Lung (tissue), 12 donors: ENCODE results near the gene PCTP. TPM values are rescaled to one million over a fixed set of nuclear protein-coding genes. Genes with fewer than 3 reads are reported as not detected.

ENCODE experiments used
- ATAC-seq: fragments of 200-7000 bp; cut with Tn5 transposase; one replicate; pipeline ENCODE4 v1.9.1; 2020; ENCODE audit warnings: moderate number of reproducible peaks; ENCODE audit not compliant: insufficient read depth, low FRiP score
- DNase-seq, 3 donors: peaks; one replicate each; pipeline ENCODE4 v3.0.0-alpha.2; 2013 to 2017
- H3K27ac ChIP-seq, 2 donors: one replicate each; pipeline ENCODE4 v1.5.1; 2013; ENCODE audit warnings: mild to moderate bottlenecking in 2 of 2, moderate library complexity in 2 of 2, control low read depth in 1 of 2, inconsistent platforms in 1 of 2, low read depth in 1 of 2, low read length in 1 of 2
- H3K27me3 ChIP-seq, 3 donors: one replicate each; pipeline ENCODE4 v1.5.1; 2013; ENCODE audit warnings: low read length in 2 of 3; ENCODE audit not compliant: control insufficient read depth in 3 of 3, insufficient read depth in 3 of 3
- H3K36me3 ChIP-seq, 4 donors: one replicate each; pipeline ENCODE4 v1.5.1; 2013; ENCODE audit warnings: low read length in 4 of 4, mild to moderate bottlenecking in 1 of 4, moderate library complexity in 1 of 4; ENCODE audit not compliant: control insufficient read depth in 4 of 4, insufficient read depth in 4 of 4
- H3K4me1 ChIP-seq, 5 donors: one replicate each; pipeline ENCODE4 v1.5.1; 2013; ENCODE audit warnings: low read length in 5 of 5, mild to moderate bottlenecking in 2 of 5, moderate library complexity in 1 of 5; ENCODE audit not compliant: control insufficient read depth in 5 of 5, insufficient read depth in 5 of 5
- H3K4me3 ChIP-seq: one replicate; pipeline ENCODE4 v1.5.1; 2013; ENCODE audit warnings: mild to moderate bottlenecking, control low read depth, moderate library complexity
- H3K9ac ChIP-seq, 2 donors: one replicate each; pipeline ENCODE4 v1.5.1; 2013; ENCODE audit warnings: low read length in 2 of 2, control low read depth in 1 of 2; ENCODE audit not compliant: insufficient read depth in 1 of 2
- H3K9me3 ChIP-seq, 4 donors: one replicate each; pipeline ENCODE4 v1.5.1; 2013; ENCODE audit warnings: low read length in 3 of 4, mild to moderate bottlenecking in 1 of 4, moderate library complexity in 1 of 4; ENCODE audit not compliant: control insufficient read depth in 4 of 4, insufficient read depth in 3 of 4
- WGBS, 2 donors: extraction: QIAGEN DNeasy Blood & Tissue Kit; methylation state at CpG; one replicate each; pipeline ENCODE4 v1.1.7; 2013; 5-methylcytosine and 5-hydroxymethylcytosine counted together
- polyA plus RNA-seq, 2 donors: library from polyadenylated mRNA; stranded (reverse); fragments of 200-250 nt; gene quantifications; one replicate each; pipeline ENCODE4 v1.2.1, GENCODE V29; 2013
- total RNA-seq, 2 donors: library from RNA; depleted of rRNA in 1 of 2; stranded (reverse); fragments of >200 nt in 1 of 2; gene quantifications; one replicate each; pipeline ENCODE4 v1.2.1, GENCODE V29; 2014 to 2021
- TF ChIP-seq, protein P1 (sequence below): IDR thresholded peaks from 2 replicates; pipeline ENCODE4 v1.5.1; 2012; ENCODE audit warnings: mild to moderate bottlenecking; ENCODE audit errors: control extremely low read depth, extremely low read depth
- donor health status: control.
- donor health status: control.
- donor health status: Bipolar disorder and iron deficiency.
- donor health status: healthy.
- donor health status: DM: yes; HTN: yes; CAD: no.

The PCTP gene
- total and polyA plus RNA-seq, 4 donors, result 14.3 to 34.2 (median 19.1) TPM

DNA sequence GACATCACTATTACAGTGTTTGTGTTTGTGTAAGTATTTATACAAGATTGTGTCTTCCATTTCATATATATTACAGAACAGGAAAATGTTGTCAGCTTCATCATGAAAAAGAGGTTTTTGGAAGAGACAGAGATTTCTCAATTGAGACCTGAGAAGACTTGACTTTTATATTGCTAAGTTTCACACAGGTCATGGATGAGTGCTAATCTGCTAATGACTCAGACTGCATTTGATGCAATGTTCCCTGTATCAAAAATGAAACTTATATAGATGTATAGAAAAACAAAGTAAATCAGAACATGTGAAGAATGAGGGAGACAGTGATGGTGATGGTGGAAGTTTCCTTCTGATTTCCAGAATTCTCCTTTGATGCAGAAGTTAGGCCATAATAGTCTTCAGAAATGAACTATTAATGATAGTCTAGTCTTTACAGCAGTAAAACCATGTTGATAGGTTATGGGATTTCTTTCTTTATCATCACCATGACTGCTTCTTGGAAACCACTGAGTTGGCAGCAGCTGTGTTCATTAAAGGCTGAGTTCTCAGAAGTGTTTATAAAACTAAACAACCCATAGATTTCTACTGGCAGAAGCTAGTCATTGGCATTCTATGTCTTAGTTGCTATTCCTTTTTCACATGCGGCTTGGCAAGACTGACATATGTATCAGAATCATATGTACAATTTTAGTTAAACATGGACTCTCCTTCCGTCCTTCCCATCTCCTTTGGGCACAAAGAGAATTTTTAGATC lies 56.1 kb downstream of the PCTP start:
- no peaks in the 10 kb centered on the region for H3K27me3 ChIP-seq
- H3K9ac ChIP-seq, result no peak overlapping the region
- peak in 2 of 3 donors; percentile 8 to 22 for DNase-seq
- H3K9me3 ChIP-seq, result no peaks in the 10 kb centered on the region
- H3K4me1 ChIP-seq, result no peaks in the 10 kb centered on the region
- 89 to 92% methylated on average over 2 of the region's 2 CpGs for WGBS, 2 donors
- TF ChIP-seq, protein P1, sequence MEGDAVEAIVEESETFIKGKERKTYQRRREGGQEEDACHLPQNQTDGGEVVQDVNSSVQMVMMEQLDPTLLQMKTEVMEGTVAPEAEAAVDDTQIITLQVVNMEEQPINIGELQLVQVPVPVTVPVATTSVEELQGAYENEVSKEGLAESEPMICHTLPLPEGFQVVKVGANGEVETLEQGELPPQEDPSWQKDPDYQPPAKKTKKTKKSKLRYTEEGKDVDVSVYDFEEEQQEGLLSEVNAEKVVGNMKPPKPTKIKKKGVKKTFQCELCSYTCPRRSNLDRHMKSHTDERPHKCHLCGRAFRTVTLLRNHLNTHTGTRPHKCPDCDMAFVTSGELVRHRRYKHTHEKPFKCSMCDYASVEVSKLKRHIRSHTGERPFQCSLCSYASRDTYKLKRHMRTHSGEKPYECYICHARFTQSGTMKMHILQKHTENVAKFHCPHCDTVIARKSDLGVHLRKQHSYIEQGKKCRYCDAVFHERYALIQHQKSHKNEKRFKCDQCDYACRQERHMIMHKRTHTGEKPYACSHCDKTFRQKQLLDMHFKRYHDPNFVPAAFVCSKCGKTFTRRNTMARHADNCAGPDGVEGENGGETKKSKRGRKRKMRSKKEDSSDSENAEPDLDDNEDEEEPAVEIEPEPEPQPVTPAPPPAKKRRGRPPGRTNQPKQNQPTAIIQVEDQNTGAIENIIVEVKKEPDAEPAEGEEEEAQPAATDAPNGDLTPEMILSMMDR, result no peak
- no peaks in the 10 kb centered on the region for H3K36me3 ChIP-seq
- no peak overlapping the region for H3K4me3 ChIP-seq
- no peak for ATAC-seq
- no peak overlapping the region for H3K27ac ChIP-seq

DNA sequence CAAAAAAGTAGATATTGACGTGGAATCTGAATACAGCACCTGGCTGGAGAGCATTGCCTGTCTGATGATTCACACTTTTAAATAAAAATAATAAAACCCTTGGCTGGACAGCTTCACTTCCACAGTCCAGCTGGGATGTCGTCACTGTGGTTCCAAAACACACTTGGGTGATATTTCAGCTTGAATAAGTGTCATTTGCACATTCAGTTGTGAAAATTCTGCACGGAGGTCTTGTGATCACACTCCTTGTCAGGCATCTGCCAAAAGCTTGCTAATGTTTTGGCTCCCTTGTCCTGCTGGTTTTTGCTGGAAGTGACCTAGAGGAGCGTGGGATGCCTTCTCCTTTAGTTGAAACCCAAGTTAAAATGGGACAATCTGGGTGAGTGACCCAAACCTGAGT lies 60.7 kb downstream of the PCTP start:
- 82 to 86% methylated on average over 4 of the region's 4 CpGs for WGBS, 2 donors

DNA sequence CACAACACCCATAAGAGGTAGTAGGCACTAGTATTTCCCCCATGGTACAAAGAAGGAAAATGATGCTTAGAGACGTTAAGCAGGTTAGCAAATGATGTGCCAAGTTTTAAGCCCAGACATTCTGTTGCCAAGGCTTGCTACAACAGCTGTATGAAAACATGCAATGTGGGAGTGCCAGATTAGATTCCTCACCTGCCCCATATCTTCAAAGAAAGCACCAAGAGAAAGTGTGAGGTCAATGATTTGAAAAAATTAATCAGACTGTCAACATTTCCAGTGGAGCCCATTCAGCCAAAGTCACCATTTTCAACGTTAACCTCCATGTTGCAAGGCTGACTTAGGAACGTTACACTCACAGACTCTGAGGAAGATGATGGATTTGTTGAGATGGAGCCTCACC lies 61.5 kb downstream of the PCTP start:
- 68 to 87% methylated on average over 3 of the region's 3 CpGs for WGBS, 2 donors
- no peaks in the 10 kb centered on the region for H3K9me3 ChIP-seq
- ATAC-seq (no peak), DNase-seq (no peak)
- H3K27me3 ChIP-seq, result no peaks in the 10 kb centered on the region
- TF ChIP-seq, protein P1, result no peak
- H3K36me3 ChIP-seq, result no peaks in the 10 kb centered on the region
- no peak overlapping the region for H3K4me3 ChIP-seq
- no peak overlapping the region for H3K9ac ChIP-seq
- H3K27ac ChIP-seq, result no peak overlapping the region
- peaks cover 0 to 4% (median 0%) of the 10 kb centered on the region in 5 donors for H3K4me1 ChIP-seq

More for the DNA sequence above, 60.7 kb downstream of the PCTP start:
- no peaks in the 10 kb centered on the region for H3K9me3 ChIP-seq
- peaks cover 0 to 4% (median 0%) of the 10 kb centered on the region in 5 donors for H3K4me1 ChIP-seq
- no peak overlapping the region for H3K4me3 ChIP-seq
- no peak for ATAC-seq
- H3K27ac ChIP-seq, result no peak overlapping the region
- H3K36me3 ChIP-seq, result no peaks in the 10 kb centered on the region
- no peak overlapping the region for H3K9ac ChIP-seq
- H3K27me3 ChIP-seq, result no peaks in the 10 kb centered on the region
- DNase-seq, result no peak
- TF ChIP-seq, protein P1, result no peak
